Right atrium auricular region (tissue), 2 donors: Measurements from ENCODE around the gene KRTAP20-1. TPM values are rescaled to one million over a fixed set of nuclear protein-coding genes. Genes with fewer than 3 reads are reported as not detected.

Experiments
- DNase-seq: peaks from one replicate; pipeline ENCODE4 v3.0.0-alpha.2; 2019; ENCODE audit warnings: low spot score
- H3K27ac ChIP-seq, 2 donors: fragments of 200-600 bp; sonication (generic); 1 replicate in 1 of 2; 2 replicates in 1 of 2; pipeline ENCODE4 v1.5.1; 2016 to 2019
- H3K27me3 ChIP-seq, 2 donors: fragments of 200-600 bp; sonication (generic); one replicate each; pipeline versions ENCODE4 v1.5.1 to v1.6.0; 2017 to 2019
- H3K36me3 ChIP-seq: fragments of 200-600 bp; sonication (generic); one replicate; pipeline ENCODE4 v1.5.1; 2016
- H3K4me1 ChIP-seq, 2 donors: fragments of 200-600 bp; sonication (generic); one replicate each; pipeline versions ENCODE4 v1.5.1 to v1.6.0; 2017 to 2019
- H3K4me3 ChIP-seq, 2 donors: fragments of 200-600 bp; sonication (generic); 1 replicate in 1 of 2; 2 replicates in 1 of 2; pipeline ENCODE4 v1.5.1; 2017 to 2019; ENCODE audit warnings: mild to moderate bottlenecking in 1 of 2, moderate library complexity in 1 of 2
- H3K9me3 ChIP-seq, 2 donors: fragments of 200-600 bp; sonication (generic); one replicate each; pipeline ENCODE4 v1.5.1; 2019
- CTCF ChIP-seq, 2 donors: fragments of 200-600 bp; sonication (generic); IDR thresholded peaks; one replicate each; pipeline ENCODE4 v1.5.1; 2019; ENCODE audit warnings: antibody characterized with exemption in 2 of 2
- total RNA-seq, 2 donors: library from RNA; depleted of rRNA; stranded (reverse); fragments of >200 nt; gene quantifications; one replicate each; pipeline ENCODE4 v1.1.0, GENCODE V29; 2016

KRTAP20-1 gene
- total RNA-seq, 2 donors from 2014 or later, result not detected

DNA sequence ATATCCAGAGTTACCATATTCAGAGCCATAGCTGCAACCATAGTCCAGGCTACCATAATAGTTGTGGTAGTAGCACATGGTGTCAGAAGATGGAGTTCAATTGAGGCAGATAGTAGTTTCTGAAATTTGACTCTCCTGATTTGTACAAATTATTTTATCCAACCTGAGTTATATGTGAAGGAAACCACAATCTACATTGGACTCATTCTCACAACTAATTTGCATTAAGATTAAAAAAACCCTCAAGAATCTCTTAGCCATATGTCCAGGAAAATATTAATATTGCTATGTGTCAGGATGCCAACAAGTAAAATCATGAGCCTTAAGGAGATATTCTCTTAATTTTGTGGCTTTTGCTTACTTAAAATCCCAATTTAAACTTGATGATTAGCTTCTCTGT is 25.9 kb upstream of the KRTAP20-1 start, which contains the start of gene KRTAP22-2:
Gene KRTAP22-2, minus strand, starts transcription at position 101 of the 400 bp plus-strand sequence.
- Histone ChIP-seq H3K9me3 (no peaks in the 10 kb centered on the region), H3K27me3 (no peaks in the 10 kb centered on the region), H3K4me1 (no peaks in the 10 kb centered on the region), H3K36me3 (no peaks in the 10 kb centered on the region), H3K4me3 (no peak within 1 kb of the TSS), H3K27ac (no peak within 1 kb of the TSS)
- no peak for DNase-seq
- no peak for TF ChIP-seq CTCF (IDR thresholded peaks at IDR 0.05)

- no peaks in the 10 kb centered on the region for H3K9me3 ChIP-seq
- H3K27me3 ChIP-seq, result no peaks in the 10 kb centered on the region
- no peak for TF ChIP-seq CTCF (IDR thresholded peaks at IDR 0.05)
- H3K27ac ChIP-seq, result no peak within 1 kb of the TSS
- DNase-seq, result no peak
- H3K4me3 ChIP-seq, result no peak within 1 kb of the TSS
- no peaks in the 10 kb centered on the region for H3K4me1 ChIP-seq
- no peaks in the 10 kb centered on the region for H3K36me3 ChIP-seq
Observed at GRCh38 chr21:30592140-30592539, 24.1 kb upstream of the KRTAP20-1 start, which contains the start of gene KRTAP6-3. Gene KRTAP6-3, plus strand, starts transcription at chr21:30592440. Its CDS starts 6 bp downstream, at chr21:30592446.

GRCh38 chr21:30598802-30599201 is 17.4 kb upstream of the KRTAP20-1 start, which contains the start of gene KRTAP6-2:
Gene KRTAP6-2, minus strand, starts transcription at chr21:30598902. Its CDS starts 28 bp downstream, at chr21:30598874.
- Histone ChIP-seq H3K4me1 (no peaks in the 10 kb centered on the region), H3K36me3 (no peaks in the 10 kb centered on the region), H3K4me3 (no peak within 1 kb of the TSS), H3K27me3 (no peaks in the 10 kb centered on the region), H3K27ac (no peak within 1 kb of the TSS), H3K9me3 (no peaks in the 10 kb centered on the region)
- no peak for TF ChIP-seq CTCF (IDR thresholded peaks at IDR 0.05)
- no peak for DNase-seq

DNA sequence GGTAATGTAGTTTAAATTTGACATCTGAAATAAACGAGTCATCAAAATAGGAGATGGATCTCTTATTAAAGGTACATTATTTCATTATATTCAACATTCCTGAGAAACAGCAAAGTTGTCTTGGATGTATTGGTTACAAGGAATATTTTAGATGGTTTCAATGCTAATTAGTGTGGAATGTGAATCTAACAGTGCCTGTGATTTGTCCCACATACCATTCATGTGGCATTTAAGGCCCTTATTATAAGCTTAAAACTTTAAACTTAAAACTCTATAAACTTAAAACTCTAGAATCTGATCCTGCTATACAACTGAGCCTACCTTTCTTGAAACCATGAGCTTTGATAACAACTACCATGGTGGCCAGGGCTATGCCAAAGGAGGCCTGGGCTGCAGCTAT is 15.4 kb upstream of the KRTAP20-1 start, which contains the start of gene KRTAP22-1:
Gene KRTAP22-1, plus strand, starts transcription at position 301 of the 400 bp plus-strand sequence.
- no peaks in the 10 kb centered on the region for H3K4me1 ChIP-seq
- no peak within 1 kb of the TSS for H3K27ac ChIP-seq
- no peak within 1 kb of the TSS for H3K4me3 ChIP-seq
- no peaks in the 10 kb centered on the region for H3K36me3 ChIP-seq
- TF ChIP-seq CTCF (IDR thresholded peaks at IDR 0.05), result no peak
- no peaks in the 10 kb centered on the region for H3K27me3 ChIP-seq
- no peak for DNase-seq
- no peaks in the 10 kb centered on the region for H3K9me3 ChIP-seq

GRCh38 chr21:30605968-30606367 is 10.3 kb upstream of the KRTAP20-1 start:
- no peak for TF ChIP-seq CTCF (IDR thresholded peaks at IDR 0.05)
- no peak overlapping the region for H3K27ac ChIP-seq
- H3K4me1 ChIP-seq, result no peaks in the 10 kb centered on the region
- no peaks in the 10 kb centered on the region for H3K27me3 ChIP-seq
- no peak for DNase-seq
- H3K9me3 ChIP-seq, result no peaks in the 10 kb centered on the region
- H3K4me3 ChIP-seq, result no peak overlapping the region
- H3K36me3 ChIP-seq, result no peaks in the 10 kb centered on the region

GRCh38 chr21:30612132-30612531 is 4.1 kb upstream of the KRTAP20-1 start:
- Histone ChIP-seq H3K27ac (no peak overlapping the region), H3K4me3 (no peak overlapping the region), H3K9me3 (no peaks in the 10 kb centered on the region), H3K27me3 (no peaks in the 10 kb centered on the region), H3K36me3 (no peaks in the 10 kb centered on the region), H3K4me1 (no peaks in the 10 kb centered on the region)
- no peak for TF ChIP-seq CTCF (IDR thresholded peaks at IDR 0.05)
- no peak for DNase-seq
